ENCODE data around the gene S100A8.
"Not testable (repeated sequence)": the region's sequence is repeated elsewhere in the genome, so short reads cannot be mapped to it uniquely, and the experiment has no call there.

The S100A8 gene

GRCh38 chr1:153390938-153391710 lies at the start of gene S100A8:
S100A8 (minus strand) TSS chr1:153391073; CDS start chr1:153390535, 538 bp downstream.
- peak; percentile 60 for DNase-seq

- DNase-seq, result no peak
Measured at GRCh38 chr1:153439273-153439672, 48.4 kb upstream of the S100A8 start.

- DNase-seq, result no peak
Measured at GRCh38 chr1:153438599-153438998, 47.7 kb upstream of the S100A8 start.

GRCh38 chr1:153437236-153437635 lies 46.4 kb upstream of the S100A8 start:
- no peak for DNase-seq

- DNase-seq, result no peak
Measured at GRCh38 chr1:153434746-153435455, 44.0 kb upstream of the S100A8 start.

- no peak for DNase-seq
Measured at GRCh38 chr1:153432874-153433681, 42.2 kb upstream of the S100A8 start.

- no peak for DNase-seq
Measured at GRCh38 chr1:153431928-153432327, 41.1 kb upstream of the S100A8 start.

GRCh38 chr1:153431427-153431826 lies 40.6 kb upstream of the S100A8 start:
- DNase-seq, result no peak

GRCh38 chr1:153431002-153431401 lies 40.1 kb upstream of the S100A8 start:
- no peak for DNase-seq

- DNase-seq, result no peak
Measured at GRCh38 chr1:153430561-153430960, 39.7 kb upstream of the S100A8 start.

GRCh38 chr1:153430166-153430553 lies 39.3 kb upstream of the S100A8 start:
- DNase-seq, result no peak

GRCh38 chr1:153429266-153430165 lies 38.6 kb upstream of the S100A8 start:
- no peak for DNase-seq

- DNase-seq, result no peak
Measured at GRCh38 chr1:153428791-153429190, 37.9 kb upstream of the S100A8 start.

- no peak for DNase-seq
Measured at GRCh38 chr1:153428073-153428638, 37.3 kb upstream of the S100A8 start.

GRCh38 chr1:153426809-153427208 lies 35.9 kb upstream of the S100A8 start:
- no peak for DNase-seq

GRCh38 chr1:153422450-153423068 lies 31.7 kb upstream of the S100A8 start:
- DNase-seq, result no peak

- no peak for DNase-seq
Measured at GRCh38 chr1:153420306-153420705, 29.4 kb upstream of the S100A8 start.

GRCh38 chr1:153419436-153419793 lies 28.5 kb upstream of the S100A8 start:
- not testable (repeated sequence) for DNase-seq

GRCh38 chr1:153418758-153419435 lies 28.0 kb upstream of the S100A8 start:
- DNase-seq, result not testable (repeated sequence)

GRCh38 chr1:153417136-153417888 lies 26.4 kb upstream of the S100A8 start:
- no peak for DNase-seq

Data from NCI-H2107 (cell line).